ENCODE measurements around the gene ARHGAP44.
A peak's percentile ranks its signal among the peaks of the same experiment; 100 is the strongest.

The ARHGAP44 gene

GRCh38 chr17:12765548-12765947, 23.8 kb upstream of the ARHGAP44 start:
- no peak for TF ChIP-seq CTCF (IDR thresholded peaks at IDR 0.05; ENCODE audit: low read depth, low read length)
- TF ChIP-seq EZH2phosphoT487 (IDR thresholded peaks at IDR 0.05; ENCODE audit: low read depth) = no peak
- Histone ChIP-seq H3K4me2 (ENCODE audit: low read length) (no peak overlapping the region), H3K4me3 (ENCODE audit: low read length) (no peak overlapping the region), H3K4me1 (ENCODE audit: low read length) (peaks cover 18% of the 10 kb centered on the region), H3K27ac (ENCODE audit: low read length) (peak overlapping the region; percentile 51), H3K27me3 (ENCODE audit: low read depth, low read length) (no peaks in the 10 kb centered on the region), H3K9ac (ENCODE audit: low read length) (no peak overlapping the region), H2AFZ (ENCODE audit: low read depth, low read length) (no peak overlapping the region), H3K79me2 (ENCODE audit: low read length) (no peaks in the 10 kb centered on the region), H4K20me1 (ENCODE audit: insufficient read depth, low read length) (peaks cover 4% of the 10 kb centered on the region), H3K36me3 (replicated peaks; ENCODE audit: low read depth, low read length) (peaks cover 53% of the 10 kb centered on the region), H3K9me3 (ENCODE audit: insufficient read depth, low read length) (no peaks in the 10 kb centered on the region)

GRCh38 chr17:12768255-12768654, 21.0 kb upstream of the ARHGAP44 start:
- Histone ChIP-seq H3K27me3 (ENCODE audit: low read depth, low read length) (no peaks in the 10 kb centered on the region), H3K9me3 (ENCODE audit: insufficient read depth, low read length) (no peaks in the 10 kb centered on the region), H3K4me1 (ENCODE audit: low read length) (peaks cover 38% of the 10 kb centered on the region), H4K20me1 (ENCODE audit: insufficient read depth, low read length) (no peaks in the 10 kb centered on the region; the same call in 1 of the 2 replicates), H3K27ac (ENCODE audit: low read length) (peak overlapping the region; percentile 26; the same call in 1 of the 2 replicates), H2AFZ (ENCODE audit: low read depth, low read length) (no peak overlapping the region), H3K79me2 (ENCODE audit: low read length) (no peaks in the 10 kb centered on the region), H3K4me2 (ENCODE audit: low read length) (no peak overlapping the region), H3K36me3 (replicated peaks; ENCODE audit: low read depth, low read length) (peaks cover 30% of the 10 kb centered on the region), H3K9ac (ENCODE audit: low read length) (no peak overlapping the region), H3K4me3 (ENCODE audit: low read length) (no peak overlapping the region)
- TF ChIP-seq CTCF (IDR thresholded peaks at IDR 0.05; ENCODE audit: low read depth, low read length) = no peak
- no peak for TF ChIP-seq EZH2phosphoT487 (IDR thresholded peaks at IDR 0.05; ENCODE audit: low read depth)

- no peaks in the 10 kb centered on the region for H3K79me2 ChIP-seq (ENCODE audit: low read length)
- no peak overlapping the region for H3K9ac ChIP-seq (ENCODE audit: low read length)
- no peaks in the 10 kb centered on the region for H3K27me3 ChIP-seq (ENCODE audit: low read depth, low read length)
- H2AFZ ChIP-seq (ENCODE audit: low read depth, low read length) = no peak overlapping the region
- peaks cover 36% of the 10 kb centered on the region for H3K4me1 ChIP-seq (ENCODE audit: low read length)
- no peak overlapping the region for H3K27ac ChIP-seq (ENCODE audit: low read length)
- no peak overlapping the region for H3K4me2 ChIP-seq (ENCODE audit: low read length)
- no peak for TF ChIP-seq CTCF (IDR thresholded peaks at IDR 0.05; ENCODE audit: low read depth, low read length)
- no peak for TF ChIP-seq EZH2phosphoT487 (IDR thresholded peaks at IDR 0.05; ENCODE audit: low read depth)
- peaks cover 14% of the 10 kb centered on the region for H3K36me3 ChIP-seq (replicated peaks; ENCODE audit: low read depth, low read length)
- no peak overlapping the region for H3K4me3 ChIP-seq (ENCODE audit: low read length)
- no peaks in the 10 kb centered on the region; the same call in 1 of the 2 replicates for H4K20me1 ChIP-seq (ENCODE audit: insufficient read depth, low read length)
- no peaks in the 10 kb centered on the region for H3K9me3 ChIP-seq (ENCODE audit: insufficient read depth, low read length)
These were observed 19.3 kb upstream of the ARHGAP44 start for GRCh38 chr17:12769981-12770380.

GRCh38 chr17:12773153-12773552, 16.1 kb upstream of the ARHGAP44 start:
- TF ChIP-seq EZH2phosphoT487 (IDR thresholded peaks at IDR 0.05; ENCODE audit: low read depth) (no peak), CTCF (IDR thresholded peaks at IDR 0.05; ENCODE audit: low read depth, low read length) (no peak)
- H3K9me3 ChIP-seq (ENCODE audit: insufficient read depth, low read length) = no peaks in the 10 kb centered on the region
- H3K4me3 ChIP-seq (ENCODE audit: low read length) = peak overlapping the region; percentile 24; the same call in 1 of the 2 replicates
- H3K27me3 ChIP-seq (ENCODE audit: low read depth, low read length) = no peaks in the 10 kb centered on the region
- H3K9ac ChIP-seq (ENCODE audit: low read length) = peak overlapping the region; percentile 34; the same call in 1 of the 2 replicates
- no peak overlapping the region for H2AFZ ChIP-seq (ENCODE audit: low read depth, low read length)
- no peaks in the 10 kb centered on the region for H3K36me3 ChIP-seq (replicated peaks; ENCODE audit: low read depth, low read length)
- no peaks in the 10 kb centered on the region for H3K79me2 ChIP-seq (ENCODE audit: low read length)
- H3K4me2 ChIP-seq (ENCODE audit: low read length) = peak overlapping the region; percentile 57
- H3K4me1 ChIP-seq (ENCODE audit: low read length) = peaks cover 27% of the 10 kb centered on the region
- peak overlapping the region; percentile 91 for H3K27ac ChIP-seq (ENCODE audit: low read length)
- no peaks in the 10 kb centered on the region for H4K20me1 ChIP-seq (ENCODE audit: insufficient read depth, low read length)
